Keratinocyte (primary cell): ENCODE measurements around the gene UTF1. TPM values are rescaled to one million over a fixed set of nuclear protein-coding genes. Genes with fewer than 3 reads are reported as not detected.

Experiments
- DNase-seq: peaks from one replicate; pipeline ENCODE4 v3.0.0-alpha.2; 2011; ENCODE audit warnings: low read depth, missing footprints, low spot score
- FAIRE-seq: peaks from 2 replicates; lab custom pipeline; 2011; peaks lifted over from hg19 to GRCh38; lab: Jason Lieb, UNC
- H2AFZ ChIP-seq: 2 replicates; pipeline ENCODE4 v1.6.0; 2012; ENCODE audit warnings: low read length, control low read depth, inconsistent platforms; ENCODE audit not compliant: control insufficient read depth
- H3K27ac ChIP-seq: 2 replicates; pipeline ENCODE4 v1.5.1; 2011; ENCODE audit warnings: low read length; ENCODE audit not compliant: control insufficient read depth, insufficient read depth
- H3K27me3 ChIP-seq: 3 replicates; pipeline ENCODE4 v1.6.0; 2011; ENCODE audit warnings: low read length; ENCODE audit not compliant: control insufficient read depth, insufficient read depth; ENCODE audit errors: extremely low read depth
- H3K36me3 ChIP-seq, 2 experiments: 2 replicates in 1 of 2; 3 replicates in 1 of 2; pipeline ENCODE4 v1.5.1; 2011; ENCODE audit warnings: low read length in 2 of 2, mild to moderate bottlenecking in 1 of 2; ENCODE audit not compliant: control insufficient read depth in 2 of 2, insufficient read depth in 2 of 2; ENCODE audit errors: extremely low read depth in 1 of 2
- H3K4me1 ChIP-seq: 3 replicates; pipeline ENCODE4 v1.5.1; 2011; ENCODE audit warnings: low read length; ENCODE audit not compliant: control insufficient read depth, insufficient read depth; ENCODE audit errors: extremely low read depth
- H3K4me2 ChIP-seq: 3 replicates; pipeline ENCODE4 v1.6.0; 2011; ENCODE audit warnings: low read depth, low read length; ENCODE audit not compliant: control insufficient read depth, insufficient read depth; ENCODE audit errors: extremely low read depth
- H3K4me3 ChIP-seq, 3 experiments: fragments of 200-600 bp in 1 of 3; sonication (generic) in 1 of 3; 2 replicates in 2 of 3; 3 replicates in 1 of 3; pipeline ENCODE4 v1.5.1; 2011 to 2016; ENCODE audit warnings: low read length in 3 of 3, mild to moderate bottlenecking in 3 of 3, control low read depth in 2 of 3, inconsistent platforms in 1 of 3, low read depth in 1 of 3, mixed read lengths in 1 of 3, mixed run types in 1 of 3, moderate library complexity in 1 of 3; ENCODE audit not compliant: control insufficient read depth in 2 of 3, insufficient read depth in 2 of 3; ENCODE audit errors: extremely low read depth in 1 of 3
- H3K79me2 ChIP-seq: 2 replicates; pipeline ENCODE4 v1.6.0; 2012; ENCODE audit warnings: low read length; ENCODE audit not compliant: control insufficient read depth, insufficient read depth
- H3K9ac ChIP-seq: 3 replicates; pipeline ENCODE4 v1.6.0; 2011; ENCODE audit warnings: low read length; ENCODE audit not compliant: control insufficient read depth, insufficient read depth; ENCODE audit errors: extremely low read depth
- H3K9me1 ChIP-seq: 3 replicates; pipeline ENCODE4 v1.6.0; 2011; ENCODE audit warnings: low read length; ENCODE audit not compliant: control insufficient read depth, insufficient read depth; ENCODE audit errors: extremely low read depth
- H3K9me3 ChIP-seq: 2 replicates; pipeline ENCODE4 v1.5.1; 2012; ENCODE audit warnings: low read depth, low read length; ENCODE audit not compliant: control insufficient read depth
- H4K20me1 ChIP-seq: 3 replicates; pipeline ENCODE4 v1.6.0; 2011; ENCODE audit warnings: low read length; ENCODE audit not compliant: control insufficient read depth, insufficient read depth; ENCODE audit errors: extremely low read depth
- EZH2 ChIP-seq: IDR thresholded peaks from one replicate; pipeline ENCODE4 v1.6.1; 2012; ENCODE audit warnings: inconsistent platforms, mild to moderate bottlenecking, low read length, moderate library complexity
- dilution Hi-C: fragments of 300-500 bp; cut with MboI; formaldehyde crosslinking; loops from one replicate; pipeline ENCODE4 v1.7.0; 2020; ENCODE audit warnings: low sequenced_read_pairs; ENCODE audit not compliant: extremely low pct_ligation_motif_present
- polyA plus RNA-seq, 5 experiments: library from polyadenylated mRNA; depleted of rRNA in 3 of 5; stranded (reverse) in 3 of 5; stranded (forward) in 1 of 5; unstranded in 1 of 5; fragments of >200 nt; gene quantifications; 1 replicate in 1 of 5; 2 replicates in 3 of 5; 3 replicates in 1 of 5; pipeline versions ENCODE4 v1.2.1 to v1.2.3, GENCODE V29; 2011 to 2012; ENCODE audit warnings: missing spikeins in 2 of 5, low read depth in 1 of 5, low replicate concordance in 1 of 5
- TF ChIP-seq, protein P1 (sequence below), 3 experiments: IDR thresholded peaks in 1 of 3; conservative IDR thresholded peaks in 1 of 3; optimal IDR thresholded peaks in 1 of 3; 2 replicates in 2 of 3; 3 replicates in 1 of 3; pipeline versions ENCODE3 to v1.5.1; 2011; ENCODE audit warnings: low read length in 3 of 3, mild to moderate bottlenecking in 3 of 3, moderate library complexity in 2 of 3, control low read depth in 1 of 3, inconsistent platforms in 1 of 3; ENCODE audit not compliant: insufficient read depth in 2 of 3; ENCODE audit errors: extremely low read depth in 1 of 3

Gene UTF1
- polyA plus RNA-seq, 1 donor (not counting 4 experiments of a cell fraction or from before 2014, with no cell fraction given) = not detected

DNA sequence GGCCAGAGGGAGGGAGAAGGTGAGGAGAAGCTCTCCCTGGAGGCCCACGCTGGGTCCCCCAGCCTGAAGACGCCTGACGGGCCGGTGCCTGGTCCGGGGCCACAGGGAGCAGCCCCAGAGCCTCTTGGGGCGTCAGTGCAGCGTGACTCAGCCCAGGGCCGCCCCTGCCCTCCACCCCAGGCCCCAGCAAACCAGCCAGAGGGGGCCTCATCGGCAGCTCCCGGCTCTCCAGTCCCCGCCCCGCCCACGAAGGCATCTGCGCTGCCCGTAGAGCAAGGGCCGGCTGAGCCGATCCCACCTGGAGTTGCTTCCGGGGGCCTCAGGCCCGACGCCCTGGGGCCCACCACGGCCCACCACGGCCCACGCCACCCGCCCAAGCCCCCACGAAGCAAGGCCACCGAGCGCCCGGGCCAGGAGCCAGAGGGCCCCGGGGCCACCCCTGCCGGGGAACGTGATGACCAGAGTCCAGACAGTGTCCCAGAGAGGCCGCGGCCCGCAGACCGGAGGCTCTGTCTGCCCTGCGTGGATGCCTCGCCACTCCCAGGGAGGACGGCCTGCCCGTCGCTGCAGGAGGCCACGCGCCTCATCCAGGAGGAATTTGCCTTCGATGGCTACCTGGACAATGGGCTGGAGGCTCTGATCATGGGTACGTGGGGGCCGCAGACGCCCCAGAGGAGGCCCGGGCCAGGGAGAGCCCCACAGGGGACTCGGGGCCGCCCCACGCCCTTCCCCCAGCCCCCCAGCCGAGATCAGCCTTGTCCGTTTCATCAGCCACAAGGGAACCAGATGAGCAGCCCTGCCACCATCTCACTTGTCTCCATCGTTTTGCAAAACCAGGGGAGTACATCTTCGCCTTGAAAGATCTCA, 31.2 kb upstream of the UTF1 start:
- Histone ChIP-seq H3K4me2 (no peak overlapping the region), H3K4me1 (no peaks in the 10 kb centered on the region), H3K36me3 (no peaks in the 10 kb centered on the region), H2AFZ (no peak overlapping the region), H3K4me3 (no peak overlapping the region), H3K27me3 (peaks cover 6% of the 10 kb centered on the region), H3K9me3 (no peaks in the 10 kb centered on the region), H3K27ac (no peak overlapping the region), H3K79me2 (no peaks in the 10 kb centered on the region), H4K20me1 (no peaks in the 10 kb centered on the region), H3K9ac (no peak overlapping the region), H3K9me1 (no peaks in the 10 kb centered on the region)
- FAIRE-seq (no peak), DNase-seq (no peak)
- dilution Hi-C loops = no loop called here
- TF ChIP-seq, protein P1, sequence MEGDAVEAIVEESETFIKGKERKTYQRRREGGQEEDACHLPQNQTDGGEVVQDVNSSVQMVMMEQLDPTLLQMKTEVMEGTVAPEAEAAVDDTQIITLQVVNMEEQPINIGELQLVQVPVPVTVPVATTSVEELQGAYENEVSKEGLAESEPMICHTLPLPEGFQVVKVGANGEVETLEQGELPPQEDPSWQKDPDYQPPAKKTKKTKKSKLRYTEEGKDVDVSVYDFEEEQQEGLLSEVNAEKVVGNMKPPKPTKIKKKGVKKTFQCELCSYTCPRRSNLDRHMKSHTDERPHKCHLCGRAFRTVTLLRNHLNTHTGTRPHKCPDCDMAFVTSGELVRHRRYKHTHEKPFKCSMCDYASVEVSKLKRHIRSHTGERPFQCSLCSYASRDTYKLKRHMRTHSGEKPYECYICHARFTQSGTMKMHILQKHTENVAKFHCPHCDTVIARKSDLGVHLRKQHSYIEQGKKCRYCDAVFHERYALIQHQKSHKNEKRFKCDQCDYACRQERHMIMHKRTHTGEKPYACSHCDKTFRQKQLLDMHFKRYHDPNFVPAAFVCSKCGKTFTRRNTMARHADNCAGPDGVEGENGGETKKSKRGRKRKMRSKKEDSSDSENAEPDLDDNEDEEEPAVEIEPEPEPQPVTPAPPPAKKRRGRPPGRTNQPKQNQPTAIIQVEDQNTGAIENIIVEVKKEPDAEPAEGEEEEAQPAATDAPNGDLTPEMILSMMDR (optimal IDR thresholded peaks at IDR 0.05 in 1 of 3, IDR thresholded peaks at IDR 0.05 in 1 of 3, conservative IDR thresholded peaks at IDR 0.05 in 1 of 3; ENCODE audit: extremely low read depth in 1 of 3, insufficient read depth in 2 of 3, low read length in 3 of 3) = no peak
- no peak for TF ChIP-seq EZH2

DNA sequence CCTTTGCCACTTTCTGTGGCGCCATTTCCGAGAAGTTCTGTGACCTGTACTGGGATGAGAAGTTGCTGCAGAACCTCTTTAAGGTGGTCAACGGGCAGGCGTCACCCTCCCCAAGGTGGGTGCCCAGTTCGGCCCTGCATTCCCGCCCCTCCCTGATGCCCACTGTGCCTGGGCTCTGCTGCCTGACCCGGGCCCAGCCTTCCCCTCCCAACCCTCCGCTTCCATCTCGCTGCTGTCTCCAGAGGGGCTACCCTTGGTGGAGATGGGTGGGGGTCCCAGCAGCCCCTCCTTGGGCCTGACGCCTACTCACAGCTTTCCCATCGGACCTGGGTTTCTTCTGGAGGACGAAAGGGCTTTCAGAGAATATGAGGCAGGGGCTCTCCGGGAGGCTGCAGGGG, 30.5 kb upstream of the UTF1 start:
- H3K4me3 ChIP-seq = no peak overlapping the region
- H2AFZ ChIP-seq = no peak overlapping the region
- H3K27me3 ChIP-seq = peaks cover 6% of the 10 kb centered on the region
- H3K9me1 ChIP-seq = no peaks in the 10 kb centered on the region
- TF ChIP-seq, protein P1 (optimal IDR thresholded peaks at IDR 0.05 in 1 of 3, IDR thresholded peaks at IDR 0.05 in 1 of 3, conservative IDR thresholded peaks at IDR 0.05 in 1 of 3; ENCODE audit: extremely low read depth in 1 of 3, insufficient read depth in 2 of 3, low read length in 3 of 3) = no peak
- TF ChIP-seq EZH2 = no peak
- no peaks in the 10 kb centered on the region for H3K36me3 ChIP-seq
- dilution Hi-C loops = no loop called here
- FAIRE-seq = no peak
- no peak overlapping the region for H3K27ac ChIP-seq
- no peaks in the 10 kb centered on the region for H3K9me3 ChIP-seq
- no peaks in the 10 kb centered on the region for H3K79me2 ChIP-seq
- no peak overlapping the region for H3K4me2 ChIP-seq
- H4K20me1 ChIP-seq = no peaks in the 10 kb centered on the region
- no peak for DNase-seq
- no peak overlapping the region for H3K9ac ChIP-seq
- no peaks in the 10 kb centered on the region for H3K4me1 ChIP-seq
